ENCODE results near the gene CHEK2. TPM values are rescaled to one million over a fixed set of nuclear protein-coding genes. Genes with fewer than 3 reads are reported as not detected.

Gene CHEK2
- polyA plus RNA-seq, 3 donors = 6.6 to 13.1 (median 7.8) TPM

- WGBS (ENCODE audit: insufficient coverage) = 96% methylated on average over 3 of the region's 3 CpGs
- no peak for TF ChIP-seq CTCF (IDR thresholded peaks at IDR 0.05)
- H3K36me3 ChIP-seq (replicated peaks in 1 of 2; ENCODE audit: control insufficient read depth in 1 of 2, insufficient read depth in 2 of 2, low read length in 2 of 2) = no peaks in the 10 kb centered on the region
Observed at GRCh38 chr22:28658448-28658847, 83.2 kb downstream of the CHEK2 start.

GRCh38 chr22:28656181-28656580 lies 85.4 kb downstream of the CHEK2 start:
- H3K27me3 ChIP-seq (ENCODE audit: control insufficient read depth in 2 of 2, insufficient read depth in 2 of 2, low read length in 2 of 2) = peaks cover 0 to 2% of the 10 kb centered on the region in 2 donors
- no peak for DNase-seq
- Mint-ChIP-seq H3K36me3 (no peaks in the 10 kb centered on the region), H3K27me3 (ENCODE audit: low read depth in 3 of 3) (peaks cover 0 to 28% (median 1%) of the 10 kb centered on the region in 3 donors), H3K9me3 (peaks cover 0 to 7% (median 2%) of the 10 kb centered on the region in 7 donors), H3K4me1 (no peaks in the 10 kb centered on the region), H3K4me3 (no peak overlapping the region), H3K27ac (no peak overlapping the region)
- H3K9me3 ChIP-seq (replicated peaks in 1 of 2; ENCODE audit: control insufficient read depth in 1 of 2, insufficient read depth in 1 of 2, low read length in 2 of 2) = no peaks in the 10 kb centered on the region
- WGBS (ENCODE audit: insufficient coverage) = no CpG with 5 or more reads among the region's 3 CpGs
- no peak overlapping the region for H3K27ac ChIP-seq (ENCODE audit: low read depth in 1 of 2, low read length in 2 of 2)
- no peak overlapping the region for H2AFZ ChIP-seq (ENCODE audit: insufficient read depth, low read depth, low read length, poor library complexity, severe bottlenecking)
- no peaks in the 10 kb centered on the region for H3K79me2 ChIP-seq (ENCODE audit: insufficient read depth, low read length)
- no peaks in the 10 kb centered on the region for H3K4me1 ChIP-seq (ENCODE audit: control insufficient read depth in 1 of 2, insufficient read depth in 2 of 2, low read length in 2 of 2)
- intact Hi-C loops (cut with micrococcal nuclease) = loop anchor here in 1 of 2 donors (10.0 kb wide), 1 partner anchor 59 kb away; no protein-coding TSS in a partner anchor
- H3K9ac ChIP-seq (ENCODE audit: insufficient read depth, low read length, poor library complexity, severe bottlenecking) = no peak overlapping the region
- H3K36me3 ChIP-seq (replicated peaks in 1 of 2; ENCODE audit: control insufficient read depth in 1 of 2, insufficient read depth in 2 of 2, low read length in 2 of 2) = no peaks in the 10 kb centered on the region
- H3K4me3 ChIP-seq (replicated peaks in 1 of 3; ENCODE audit: low read depth in 2 of 3, low read length in 3 of 3) = no peak overlapping the region
- TF ChIP-seq CTCF (IDR thresholded peaks at IDR 0.05) = no peak
- H3K4me2 ChIP-seq (replicated peaks; ENCODE audit: extremely low read depth, low read length, poor library complexity, severe bottlenecking) = no peak overlapping the region
- no peaks in the 10 kb centered on the region for H4K20me1 ChIP-seq (ENCODE audit: insufficient read depth, low read length)

More at GRCh38 chr22:28658448-28658847, 83.2 kb downstream of the CHEK2 start:
- intact Hi-C loops (cut with micrococcal nuclease) = loop anchor here in 1 of 2 donors (10.0 kb wide), 1 partner anchor 56 kb away; no protein-coding TSS in a partner anchor
- Histone ChIP-seq H3K9me3 (replicated peaks in 1 of 2; ENCODE audit: control insufficient read depth in 1 of 2, insufficient read depth in 1 of 2, low read length in 2 of 2) (no peaks in the 10 kb centered on the region), H3K4me3 (replicated peaks in 1 of 3; ENCODE audit: low read depth in 2 of 3, low read length in 3 of 3) (no peak overlapping the region), H2AFZ (ENCODE audit: insufficient read depth, low read depth, low read length, poor library complexity, severe bottlenecking) (no peak overlapping the region), H3K4me2 (replicated peaks; ENCODE audit: extremely low read depth, low read length, poor library complexity, severe bottlenecking) (no peak overlapping the region), H3K9ac (ENCODE audit: insufficient read depth, low read length, poor library complexity, severe bottlenecking) (no peak overlapping the region), H3K27me3 (ENCODE audit: control insufficient read depth in 2 of 2, insufficient read depth in 2 of 2, low read length in 2 of 2) (peaks cover 0 to 2% of the 10 kb centered on the region in 2 donors), H3K27ac (ENCODE audit: low read depth in 1 of 2, low read length in 2 of 2) (no peak overlapping the region), H4K20me1 (ENCODE audit: insufficient read depth, low read length) (no peaks in the 10 kb centered on the region), H3K79me2 (ENCODE audit: insufficient read depth, low read length) (no peaks in the 10 kb centered on the region), H3K4me1 (ENCODE audit: control insufficient read depth in 1 of 2, insufficient read depth in 2 of 2, low read length in 2 of 2) (no peaks in the 10 kb centered on the region)
- Mint-ChIP-seq H3K4me3 (no peak overlapping the region), H3K27me3 (ENCODE audit: low read depth in 3 of 3) (peaks cover 0 to 28% (median 5%) of the 10 kb centered on the region in 3 donors), H3K4me1 (no peaks in the 10 kb centered on the region), H3K27ac (no peak overlapping the region), H3K36me3 (no peaks in the 10 kb centered on the region), H3K9me3 (peaks cover 0 to 4% (median 1%) of the 10 kb centered on the region in 7 donors)
- no peak for DNase-seq
